GM18499 (cell line): Measurements from ENCODE around the gene ZC3H11A.
"Not testable (repeated sequence)": the region's sequence is repeated elsewhere in the genome, so short reads cannot be mapped to it uniquely, and the experiment has no call there.

Experiments
- ATAC-seq: cut with Tn5 transposase; IDR thresholded peaks from one replicate; pipeline ENCODE4 v1.9.1; 2021; ENCODE audit warnings: moderate number of reproducible peaks; ENCODE audit not compliant: insufficient read depth, unreplicated experiment

The ZC3H11A gene

DNA sequence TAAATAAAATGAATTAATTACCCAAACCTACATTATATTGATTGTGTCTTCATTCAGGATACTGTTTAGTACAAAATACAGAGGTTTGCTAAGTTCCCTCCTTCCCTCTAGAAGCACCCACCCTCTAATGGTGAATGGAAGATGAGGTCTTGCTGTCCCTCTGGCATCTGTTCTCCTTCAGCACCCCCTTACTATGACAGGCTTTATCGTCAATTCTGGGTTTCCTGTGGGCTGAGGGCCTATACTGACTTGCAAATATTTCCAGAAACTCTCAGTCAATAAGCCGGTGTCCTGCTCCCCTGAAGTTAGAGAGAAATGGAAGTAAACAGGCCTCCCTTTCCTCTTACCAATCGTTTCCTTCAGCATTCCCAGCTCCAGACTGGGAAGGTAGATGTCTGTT, 17.3 kb upstream of the ZC3H11A start:
- no peak for ATAC-seq

DNA sequence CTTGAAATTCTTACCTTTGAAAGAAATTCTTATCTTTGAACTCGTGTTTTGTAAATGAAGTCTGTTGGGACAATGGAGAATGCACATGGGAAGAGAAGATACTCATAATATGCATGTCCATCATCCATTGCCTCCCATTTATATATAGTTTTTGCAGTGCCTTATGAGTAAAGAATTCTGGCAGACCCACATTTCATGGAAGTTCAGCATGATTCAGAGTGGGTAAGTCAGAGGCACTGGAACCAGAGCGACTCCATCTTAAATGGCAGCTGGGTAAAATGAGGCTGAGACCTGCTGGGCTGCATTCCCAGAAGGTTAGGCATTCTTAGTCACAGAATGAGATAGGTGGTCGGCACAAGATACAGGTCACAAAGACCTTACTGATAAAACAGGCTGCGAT, 16.6 kb upstream of the ZC3H11A start:
- no peak for ATAC-seq

DNA sequence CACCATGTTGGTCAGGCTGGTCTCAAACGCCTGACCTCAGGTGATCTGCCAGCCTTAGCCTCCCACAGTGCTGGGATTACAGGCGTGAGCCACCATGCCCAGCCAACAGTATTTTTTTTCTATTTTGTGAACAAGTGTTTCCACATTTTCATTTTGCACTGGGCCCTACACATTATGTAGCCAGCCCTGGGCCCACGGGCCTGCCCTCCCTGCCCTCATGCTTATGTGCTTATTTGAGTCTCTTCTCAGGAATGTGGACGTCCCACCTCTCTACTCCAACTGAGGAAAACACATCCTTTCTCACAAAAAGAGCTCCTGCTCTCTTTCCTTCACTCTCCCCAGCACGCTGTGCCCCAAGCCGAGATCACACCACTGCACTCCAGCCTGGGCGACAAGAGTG, 13.5 kb upstream of the ZC3H11A start:
- ATAC-seq: no peak

DNA sequence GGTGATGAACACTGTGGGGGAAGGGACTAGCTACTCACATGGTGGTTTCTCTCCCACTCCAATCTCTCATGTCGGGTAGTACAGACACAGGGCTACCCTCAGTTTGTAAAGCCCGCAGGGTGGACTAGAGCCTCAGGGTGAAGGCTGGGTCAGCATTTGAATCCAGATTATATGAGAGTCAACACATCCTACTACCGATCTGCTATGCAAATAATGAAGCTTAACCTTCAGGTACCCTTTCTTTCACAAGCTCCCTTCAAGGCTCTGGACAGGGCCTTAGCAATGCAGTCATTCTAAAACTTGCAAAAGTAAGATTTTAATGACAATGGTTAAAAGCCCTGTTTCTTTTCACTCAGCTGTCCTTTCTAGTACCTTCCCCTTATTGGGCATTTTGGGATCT, 5.5 kb upstream of the ZC3H11A start:
- ATAC-seq: no peak

DNA sequence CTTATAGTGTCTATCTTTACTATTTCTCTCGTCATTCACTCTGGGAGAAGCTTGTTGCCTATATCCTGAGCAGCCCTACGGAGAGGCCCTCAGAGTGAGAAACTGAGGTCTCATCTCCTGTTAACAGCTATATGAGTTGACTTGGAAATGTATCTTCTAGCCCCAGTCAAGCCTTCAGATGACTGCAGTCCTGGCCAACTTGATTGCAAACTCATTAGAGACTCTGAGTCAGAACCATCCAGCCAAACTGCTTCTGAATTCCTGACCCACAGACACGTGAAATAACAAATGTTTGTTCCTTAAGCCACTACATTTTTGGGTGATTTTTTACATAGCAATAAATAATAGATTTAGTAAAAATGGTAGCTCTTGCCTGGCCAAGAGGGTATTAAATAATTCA, 3.9 kb upstream of the ZC3H11A start:
- ATAC-seq: no peak

DNA sequence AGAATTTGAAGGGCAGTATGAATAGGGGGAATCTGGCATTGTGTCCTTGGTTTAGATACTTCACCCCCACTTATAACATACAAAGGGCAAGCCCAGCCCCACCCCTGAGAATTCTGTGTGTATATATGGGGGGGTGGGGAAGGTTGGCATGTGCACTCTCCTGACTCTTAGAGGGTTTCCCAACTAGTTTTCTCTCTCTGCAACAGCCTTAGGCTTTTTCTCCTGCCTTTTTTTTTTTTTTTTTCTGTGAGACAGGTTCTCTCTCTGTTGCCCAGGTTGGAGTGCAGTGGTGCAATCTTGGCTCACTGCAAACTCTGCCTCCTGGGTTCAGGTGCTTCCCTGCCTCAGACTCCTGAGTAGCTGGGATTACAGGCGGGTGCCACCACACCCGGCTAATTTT, 2.9 kb upstream of the ZC3H11A start:
- no peak for ATAC-seq

DNA sequence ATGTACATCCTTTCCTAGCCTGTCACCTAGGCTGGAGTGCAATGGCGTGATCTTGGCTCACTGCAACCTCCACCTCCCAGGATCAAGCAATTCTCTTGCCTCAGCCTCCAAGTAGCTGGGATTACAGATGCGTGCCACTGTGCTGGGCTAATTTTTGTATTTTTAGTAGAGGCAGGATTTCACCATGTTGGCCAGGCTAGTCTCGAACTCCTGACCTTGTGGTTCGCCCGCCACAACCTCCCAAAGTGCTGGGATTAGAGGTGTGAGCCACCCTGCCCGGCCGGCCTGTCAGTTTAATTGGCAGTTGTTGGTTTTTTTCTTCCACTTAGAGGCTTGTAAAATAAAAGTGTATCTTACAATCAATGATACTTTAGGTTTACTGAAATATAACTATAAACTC, 1.9 kb upstream of the ZC3H11A start:
- ATAC-seq: not testable (repeated sequence)

DNA sequence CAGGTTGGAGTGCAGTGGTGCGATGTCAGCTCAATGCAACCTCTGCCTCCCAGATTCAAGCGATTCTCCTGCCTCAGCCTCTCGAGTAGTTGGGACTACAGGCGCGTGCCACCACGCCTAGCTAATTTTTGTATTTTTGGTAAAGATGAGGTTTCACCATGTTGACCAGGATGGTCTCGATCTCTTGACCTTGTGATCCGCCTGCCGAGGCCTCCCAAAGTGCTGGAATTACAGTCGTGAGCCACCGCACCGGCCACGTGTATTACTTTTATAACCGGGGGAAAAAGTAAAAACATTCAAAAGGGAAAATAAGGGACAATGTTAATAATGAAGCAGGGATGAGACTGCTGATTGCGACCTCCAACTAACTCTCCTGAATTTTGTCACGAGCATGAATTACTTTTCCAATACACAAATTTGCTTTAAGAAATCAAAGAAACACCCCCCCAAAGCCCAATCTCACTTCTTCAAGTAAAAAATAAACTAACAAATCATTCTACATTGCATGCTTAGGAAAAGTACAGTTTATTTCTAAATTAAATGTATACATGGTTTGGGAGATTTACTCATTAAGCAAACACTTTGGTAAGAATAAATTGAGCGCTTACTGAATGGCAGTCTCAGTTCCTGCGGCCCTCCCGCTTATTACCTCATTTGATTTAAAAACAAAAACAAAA, 521 bp upstream of the ZC3H11A start:
- no peak for ATAC-seq

DNA sequence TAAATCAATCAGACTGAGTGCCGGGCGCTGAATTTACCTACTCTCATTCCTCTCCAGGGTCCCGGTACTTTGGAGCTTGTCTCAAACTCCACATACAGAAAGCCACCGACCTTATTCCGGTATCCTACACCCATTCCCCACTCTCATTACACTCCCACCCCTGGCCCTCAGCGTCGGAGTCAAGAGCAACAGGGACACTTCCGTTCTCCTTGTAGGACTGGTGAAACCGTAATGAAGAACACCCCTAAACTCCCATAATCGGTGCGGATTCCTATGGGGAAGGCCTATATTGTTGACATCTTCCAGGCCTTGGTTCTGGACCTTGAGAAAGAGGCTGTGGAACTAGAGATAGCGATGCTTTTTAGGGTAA, 798 bp downstream of the ZC3H11A start:
- no peak for ATAC-seq

DNA sequence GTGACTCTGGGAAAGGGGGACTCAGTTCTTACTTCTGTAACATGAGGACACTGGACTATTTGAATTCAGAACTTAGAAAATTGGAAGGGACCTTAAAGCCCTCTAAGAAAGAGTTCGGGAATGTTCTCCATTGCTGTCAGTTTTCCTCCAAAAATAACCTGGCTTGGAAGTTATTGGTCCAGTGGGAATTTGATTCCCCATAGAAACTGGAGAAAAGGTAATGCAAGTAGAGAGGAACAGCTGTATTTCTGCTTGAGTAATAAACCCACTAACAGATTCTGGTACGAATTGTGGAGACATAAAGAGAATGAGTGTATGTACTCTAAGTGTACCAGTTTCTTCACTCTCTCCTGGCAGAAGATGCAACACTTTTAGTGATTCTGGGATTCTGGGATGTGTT, 1.8 kb downstream of the ZC3H11A start:
- ATAC-seq: no peak

DNA sequence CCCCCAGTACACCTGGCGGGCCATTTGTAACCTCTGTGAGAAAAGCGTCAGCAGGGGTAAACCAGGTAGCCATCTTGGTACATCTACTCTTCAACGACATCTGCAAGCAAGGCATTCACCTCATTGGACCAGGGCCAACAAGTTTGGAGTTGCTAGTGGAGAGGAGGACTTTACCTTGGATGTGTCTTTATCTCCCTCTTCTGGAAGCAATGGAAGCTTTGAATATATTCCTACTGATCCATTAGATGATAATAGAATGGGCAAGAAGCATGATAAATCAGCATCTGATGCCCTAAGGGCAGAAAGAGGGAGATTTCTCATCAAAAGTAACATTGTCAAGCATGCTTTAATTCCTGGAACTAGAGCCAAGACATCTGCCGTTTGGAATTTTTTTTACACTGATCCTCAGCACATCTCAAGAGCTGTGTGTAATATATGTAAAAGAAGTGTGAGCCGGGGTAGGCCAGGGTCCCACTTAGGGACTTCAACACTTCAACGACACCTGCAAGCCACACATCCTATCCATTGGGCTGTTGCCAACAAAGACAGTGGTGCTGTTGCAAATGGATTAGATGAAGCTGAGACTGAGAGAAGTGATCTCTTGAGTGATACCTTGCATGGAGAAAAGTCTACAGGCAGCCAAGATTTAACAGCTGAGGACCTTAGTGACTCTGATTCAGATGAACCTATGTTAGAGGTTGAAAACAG, 2.7 kb downstream of the ZC3H11A start:
- no peak for ATAC-seq

DNA sequence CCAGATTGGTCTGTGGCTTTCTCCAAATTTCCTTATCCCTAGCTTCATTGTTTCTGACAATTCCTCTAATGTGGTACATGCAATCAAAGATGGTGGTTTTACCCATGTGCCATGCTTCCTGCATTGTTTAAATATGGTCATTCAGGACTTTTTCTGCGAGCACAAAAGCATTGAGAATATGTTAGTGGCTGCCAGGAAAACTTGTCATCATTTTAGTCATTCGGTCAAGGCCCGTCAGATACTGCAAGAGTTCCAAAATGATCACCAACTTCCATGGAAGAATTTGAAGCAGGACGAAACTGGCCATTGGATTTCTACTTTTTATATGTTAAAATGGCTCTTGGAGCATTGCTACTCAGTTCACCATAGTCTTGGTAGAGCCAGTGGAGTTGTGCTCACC, 3.7 kb downstream of the ZC3H11A start:
- ATAC-seq: no peak

DNA sequence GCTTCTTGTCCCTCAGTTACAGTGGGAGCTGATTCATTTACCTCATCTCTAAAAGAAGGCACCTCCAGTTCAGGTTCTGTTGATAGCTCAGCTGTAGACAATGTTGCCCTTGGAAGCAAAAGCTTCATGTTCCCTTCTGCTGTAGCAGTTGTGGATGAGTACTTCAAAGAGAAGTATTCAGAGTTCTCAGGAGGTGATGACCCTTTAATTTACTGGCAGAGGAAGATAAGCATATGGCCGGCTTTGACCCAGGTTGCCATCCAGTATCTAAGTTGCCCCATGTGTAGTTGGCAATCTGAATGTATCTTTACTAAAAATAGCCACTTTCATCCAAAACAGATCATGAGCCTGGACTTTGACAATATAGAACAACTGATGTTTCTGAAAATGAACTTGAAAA, 4.5 kb downstream of the ZC3H11A start:
- no peak for ATAC-seq

DNA sequence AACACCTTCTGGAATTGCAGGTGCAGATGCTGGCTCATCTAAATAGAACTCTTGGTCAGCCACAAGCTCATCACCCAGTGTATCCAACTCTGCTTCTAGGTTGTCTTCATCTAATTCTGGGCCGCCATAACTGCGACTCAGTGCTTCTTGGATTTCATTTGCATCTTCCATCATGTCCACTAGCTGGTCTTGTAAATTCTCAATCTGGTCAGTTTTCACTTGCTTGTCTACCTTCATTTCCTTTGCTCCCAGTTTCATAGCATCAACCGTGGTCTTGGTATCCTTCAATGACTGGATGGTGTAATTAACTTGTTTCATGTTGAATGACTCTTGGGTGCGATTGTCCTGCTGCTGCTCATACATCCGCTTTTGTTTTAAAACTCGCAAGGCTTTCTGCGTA, 10.3 kb downstream of the ZC3H11A start:
- no peak for ATAC-seq

DNA sequence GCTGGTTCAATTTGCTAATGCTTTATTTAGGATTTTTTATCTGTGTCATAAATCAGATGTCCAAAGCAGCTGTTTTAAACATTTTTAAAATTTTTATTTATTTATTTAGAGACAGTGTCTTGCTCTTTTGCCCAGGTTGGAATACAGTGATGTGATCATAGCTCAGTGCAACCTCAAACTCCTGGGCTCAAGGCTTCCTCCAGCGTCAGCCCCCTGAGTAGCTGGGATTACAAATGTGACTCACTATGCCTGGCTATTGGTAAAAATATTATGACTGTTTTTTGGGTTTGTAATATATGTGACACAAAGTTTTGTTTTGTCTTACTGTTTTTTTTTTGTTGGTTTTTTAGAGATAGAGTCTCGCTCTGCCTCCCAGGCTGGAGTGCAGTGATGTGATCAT, 11.8 kb downstream of the ZC3H11A start:
- no peak for ATAC-seq

DNA sequence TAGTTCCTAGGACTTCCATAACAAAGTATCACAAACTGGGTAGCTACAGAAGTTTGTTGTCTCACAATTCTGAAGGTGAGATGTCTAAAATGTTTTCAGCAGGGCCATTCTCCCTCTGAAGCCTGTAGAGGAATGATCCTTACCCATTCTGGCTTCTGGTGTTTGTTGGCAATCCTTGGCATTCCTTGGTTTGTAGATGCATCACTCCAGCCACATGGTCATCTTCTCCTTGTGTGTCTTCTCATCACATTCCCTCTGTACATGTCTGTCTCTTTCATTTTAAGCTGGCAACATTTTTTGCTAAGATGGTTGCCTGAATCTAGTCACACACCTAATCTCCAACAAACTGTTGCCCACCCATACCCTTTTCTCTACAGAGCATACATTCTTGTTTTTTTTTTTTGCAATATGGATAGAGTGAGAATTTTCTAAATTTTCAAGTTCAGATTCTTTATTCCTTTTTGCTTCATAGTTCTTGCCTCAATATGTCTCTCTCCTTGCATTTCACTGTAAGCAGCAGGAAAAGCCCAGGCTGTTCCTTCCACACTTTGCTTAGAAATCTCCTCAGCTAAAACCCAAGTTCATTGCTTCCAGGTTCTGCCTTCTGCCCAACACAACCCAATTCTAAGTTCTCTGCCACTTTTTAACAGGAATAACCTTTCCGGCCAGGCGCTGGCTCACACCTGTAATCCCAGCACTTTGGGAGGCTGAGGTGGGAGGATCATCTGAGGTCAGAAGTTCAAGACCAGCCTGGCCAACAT, 18.3 kb downstream of the ZC3H11A start:
- no peak for ATAC-seq

DNA sequence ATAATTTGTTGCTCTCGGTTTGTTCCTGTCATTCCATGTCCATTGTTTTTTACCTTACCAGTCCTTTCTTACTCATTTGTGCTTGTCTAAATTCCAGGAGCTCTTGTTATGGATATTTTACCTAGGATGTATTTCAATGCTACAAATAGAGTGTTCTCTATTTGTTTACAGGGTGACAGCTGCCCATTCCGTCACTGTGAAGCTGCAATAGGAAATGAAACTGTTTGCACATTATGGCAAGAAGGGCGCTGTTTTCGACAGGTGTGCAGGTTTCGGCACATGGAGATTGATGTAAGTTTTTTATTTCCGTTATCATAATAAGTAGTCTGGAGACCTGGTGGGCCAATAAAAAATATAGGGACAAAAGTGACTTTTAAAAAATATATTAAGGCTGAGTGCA, 23.0 kb downstream of the ZC3H11A start:
- no peak for ATAC-seq

DNA sequence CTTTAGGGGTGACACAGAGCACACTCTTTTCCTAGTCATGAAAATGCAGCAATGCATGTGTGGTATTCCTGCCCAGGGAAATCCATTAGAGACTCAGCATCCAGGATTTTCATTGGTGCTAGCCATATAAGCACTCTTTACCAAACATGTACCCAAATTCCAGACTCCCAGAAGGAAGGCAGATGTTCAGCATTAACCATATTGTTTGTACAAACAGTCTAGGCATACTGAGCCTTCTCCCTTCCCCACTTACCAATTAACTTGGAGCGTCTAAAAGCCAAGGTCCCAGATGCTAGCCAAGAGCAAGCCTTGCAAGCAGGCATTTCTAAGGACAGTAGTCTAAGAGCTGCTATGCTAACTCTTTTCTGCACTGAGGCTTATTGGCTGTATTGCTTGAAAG, 27.9 kb downstream of the ZC3H11A start:
- no peak for ATAC-seq

DNA sequence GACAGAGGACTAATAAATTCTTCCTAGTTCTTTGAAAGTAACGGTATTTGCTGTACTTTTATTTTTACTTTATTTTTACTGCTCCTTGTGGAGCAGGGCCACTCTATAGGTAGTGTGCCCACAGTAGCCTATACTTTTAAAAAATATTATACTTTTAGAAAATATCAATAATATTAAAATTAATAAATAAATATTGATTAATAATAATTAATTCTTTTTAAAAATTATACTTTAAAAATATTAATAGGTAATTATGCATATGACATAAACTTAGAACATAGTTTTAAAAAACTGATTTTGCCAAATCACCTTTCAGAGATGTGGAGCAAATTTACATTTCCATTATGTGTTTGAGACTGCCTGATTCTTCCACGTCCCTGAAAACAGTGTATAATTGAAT, 30.8 kb downstream of the ZC3H11A start:
- no peak for ATAC-seq

DNA sequence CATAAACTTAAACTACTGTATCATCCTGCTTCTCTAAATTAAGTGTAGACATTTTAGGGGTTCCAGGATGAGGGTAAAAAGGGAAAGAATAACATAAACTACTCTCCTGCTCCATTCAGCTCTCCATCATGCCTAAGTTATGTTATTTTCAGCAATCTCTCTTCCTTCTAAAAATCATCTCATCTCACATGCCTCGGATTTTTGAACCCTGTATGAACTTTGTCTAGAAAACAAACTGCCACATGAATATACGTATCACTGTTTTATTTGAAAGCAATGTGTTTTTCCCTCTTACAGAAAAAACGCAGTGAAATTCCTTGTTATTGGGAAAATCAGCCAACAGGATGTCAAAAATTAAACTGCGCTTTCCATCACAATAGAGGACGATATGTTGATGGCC, 32.6 kb downstream of the ZC3H11A start:
- no peak for ATAC-seq

DNA sequence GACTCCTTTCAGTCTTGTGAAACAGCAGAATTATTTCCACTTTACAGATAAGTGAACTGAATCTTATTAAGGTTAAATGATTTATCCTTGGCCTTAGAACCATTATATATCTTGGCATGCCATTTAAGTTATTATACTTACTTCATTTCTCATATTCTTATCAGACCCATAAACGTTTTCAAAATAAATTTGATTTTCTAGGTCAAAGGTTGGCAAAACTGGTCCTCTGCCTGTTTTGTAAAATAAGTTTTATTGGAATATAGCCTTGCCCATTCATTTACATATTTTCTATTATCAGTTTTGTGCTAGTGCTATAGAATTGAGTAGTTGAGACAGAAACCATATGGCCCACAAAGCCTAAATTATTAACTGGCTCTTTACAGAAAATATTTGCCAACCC, 33.1 kb downstream of the ZC3H11A start:
- no peak for ATAC-seq

DNA sequence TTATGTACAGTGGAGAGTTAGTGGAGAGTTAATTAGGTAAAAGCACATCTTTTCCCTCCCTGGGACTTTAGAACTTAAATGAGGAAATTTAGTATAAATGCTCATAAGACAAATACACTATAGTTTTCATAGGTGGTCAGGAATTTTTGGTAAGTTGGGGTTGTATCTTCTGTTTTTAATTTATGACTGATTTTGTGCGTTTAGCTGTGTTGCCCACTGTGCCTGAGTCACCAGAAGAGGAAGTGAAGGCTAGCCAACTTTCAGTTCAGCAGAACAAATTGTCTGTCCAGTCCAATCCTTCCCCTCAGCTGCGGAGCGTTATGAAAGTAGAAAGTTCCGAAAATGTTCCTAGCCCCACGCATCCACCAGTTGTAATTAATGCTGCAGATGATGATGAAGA, 33.8 kb downstream of the ZC3H11A start:
- not testable (repeated sequence) for ATAC-seq
